Activated CD4-positive, alpha-beta T cell treated with anti-CD3 and anti-CD28 coated beads for 24 hours (primary cell): ENCODE data around the gene SEBOX.
A peak's percentile ranks its signal among the peaks of the same experiment; 100 is the strongest.

Experiments
- DNase-seq, 2 donors: peaks; one replicate each; pipeline ENCODE4 v3.0.0-alpha.2; 2020; ENCODE audit warnings: low read depth in 2 of 2

The SEBOX gene, protein sequence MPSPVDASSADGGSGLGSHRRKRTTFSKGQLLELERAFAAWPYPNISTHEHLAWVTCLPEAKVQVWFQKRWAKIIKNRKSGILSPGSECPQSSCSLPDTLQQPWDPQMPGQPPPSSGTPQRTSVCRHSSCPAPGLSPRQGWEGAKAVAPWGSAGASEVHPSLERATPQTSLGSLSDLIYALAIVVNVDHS

GRCh38 chr17:28364665-28365363 is at the start of gene SEBOX:
TSS of gene SEBOX (minus strand) at chr17:28365199. CDS start at chr17:28365151, 48 bp downstream.
- DNase-seq, result no peak

DNA sequence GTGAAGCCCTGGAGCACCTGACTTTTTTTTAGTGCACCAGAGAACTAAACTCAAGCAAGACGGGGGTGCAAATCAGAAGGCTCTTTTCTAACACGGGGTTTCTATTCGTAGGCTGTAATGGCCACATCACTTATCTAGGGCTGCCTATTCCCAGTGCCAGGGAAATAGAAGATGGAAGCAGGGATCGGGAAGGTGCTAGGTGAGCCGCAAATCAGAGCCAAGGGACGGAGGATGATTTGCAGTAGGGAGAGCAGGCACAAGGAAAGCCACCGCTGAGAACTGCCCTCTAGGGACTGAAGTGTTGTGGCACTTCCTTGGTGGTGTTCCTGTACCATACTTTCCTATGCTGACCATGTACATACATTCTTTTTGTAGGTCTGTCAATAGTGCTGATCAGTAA is 48.8 kb upstream of the SEBOX start:
- no peak for DNase-seq

- no peak for DNase-seq
Observed at GRCh38 chr17:28412099-28412498, 47.1 kb upstream of the SEBOX start.

DNA sequence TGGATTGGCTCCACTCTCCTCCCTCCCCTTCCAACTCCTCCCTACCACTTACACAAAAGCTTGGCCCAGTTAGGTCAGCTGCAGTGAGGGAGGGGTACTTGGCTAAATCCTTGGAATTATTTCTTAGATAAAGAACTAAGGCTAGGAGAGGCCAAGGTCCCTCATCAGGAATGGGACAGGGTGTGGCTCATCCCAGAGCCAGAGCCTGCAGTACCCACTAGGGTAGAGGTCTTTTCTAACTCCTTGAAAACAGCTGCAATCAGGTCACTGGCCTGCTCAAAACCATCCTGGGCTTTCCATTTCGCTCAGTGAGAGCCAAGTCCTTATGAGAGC is 42.9 kb upstream of the SEBOX start:
- DNase-seq, result no peak

GRCh38 chr17:28407130-28407973 is 42.4 kb upstream of the SEBOX start:
- no peak for DNase-seq

GRCh38 chr17:28406473-28406814 is 41.4 kb upstream of the SEBOX start:
- no peak for DNase-seq

- peak; percentile 54 to 66 for DNase-seq
Observed at GRCh38 chr17:28405632-28406472, 40.9 kb upstream of the SEBOX start, which contains the start of gene SLC46A1. TSS of gene SLC46A1 (minus strand) at chr17:28406212. CDS start at chr17:28406114, 98 bp downstream.

GRCh38 chr17:28404812-28405570 is 40.0 kb upstream of the SEBOX start:
- DNase-seq, result no peak

GRCh38 chr17:28404461-28404811 is 39.4 kb upstream of the SEBOX start:
- no peak for DNase-seq

DNA sequence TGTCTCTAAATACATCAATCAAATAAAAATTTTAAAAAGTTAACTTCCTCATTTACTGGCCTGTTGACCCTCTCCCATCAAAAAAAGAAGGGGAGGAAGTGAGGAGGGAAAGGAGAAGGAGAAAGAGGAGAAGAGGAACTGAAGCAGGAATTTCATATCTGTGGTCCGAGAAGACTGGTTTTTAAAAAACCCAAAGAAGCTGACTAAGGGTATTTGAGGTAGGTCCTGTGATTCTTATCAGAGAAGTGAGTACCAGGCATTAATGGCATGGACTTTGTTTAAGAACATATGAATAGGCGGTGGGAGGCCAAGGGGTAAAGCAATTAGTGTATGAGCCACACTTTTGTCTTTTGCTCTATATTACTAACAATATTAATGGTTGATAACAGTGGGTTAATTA is 39.0 kb upstream of the SEBOX start:
- DNase-seq, result no peak

- no peak for DNase-seq
Observed at GRCh38 chr17:28402844-28403243, 37.8 kb upstream of the SEBOX start.

DNA sequence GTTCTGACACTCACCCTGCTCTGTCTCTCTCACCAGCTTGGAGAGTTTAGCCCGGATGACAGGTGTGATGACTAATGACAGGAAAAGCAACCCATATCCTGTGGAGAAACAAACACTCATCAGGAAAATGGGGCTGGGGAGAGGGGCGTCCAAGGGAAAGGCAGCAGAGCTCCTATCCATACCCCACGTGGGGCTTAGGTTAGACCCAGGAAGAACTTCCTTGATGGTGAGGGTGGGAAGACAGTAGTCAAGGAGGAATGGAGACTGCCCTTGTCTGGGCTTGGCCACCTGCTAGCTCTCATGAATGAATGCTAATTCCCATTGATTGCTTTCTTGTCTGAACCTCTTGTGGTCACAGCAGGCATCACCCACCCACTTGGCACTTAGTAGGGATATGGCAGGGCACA is 37.2 kb upstream of the SEBOX start:
- no peak for DNase-seq

GRCh38 chr17:28399808-28400207 is 34.8 kb upstream of the SEBOX start:
- DNase-seq, result no peak

DNA sequence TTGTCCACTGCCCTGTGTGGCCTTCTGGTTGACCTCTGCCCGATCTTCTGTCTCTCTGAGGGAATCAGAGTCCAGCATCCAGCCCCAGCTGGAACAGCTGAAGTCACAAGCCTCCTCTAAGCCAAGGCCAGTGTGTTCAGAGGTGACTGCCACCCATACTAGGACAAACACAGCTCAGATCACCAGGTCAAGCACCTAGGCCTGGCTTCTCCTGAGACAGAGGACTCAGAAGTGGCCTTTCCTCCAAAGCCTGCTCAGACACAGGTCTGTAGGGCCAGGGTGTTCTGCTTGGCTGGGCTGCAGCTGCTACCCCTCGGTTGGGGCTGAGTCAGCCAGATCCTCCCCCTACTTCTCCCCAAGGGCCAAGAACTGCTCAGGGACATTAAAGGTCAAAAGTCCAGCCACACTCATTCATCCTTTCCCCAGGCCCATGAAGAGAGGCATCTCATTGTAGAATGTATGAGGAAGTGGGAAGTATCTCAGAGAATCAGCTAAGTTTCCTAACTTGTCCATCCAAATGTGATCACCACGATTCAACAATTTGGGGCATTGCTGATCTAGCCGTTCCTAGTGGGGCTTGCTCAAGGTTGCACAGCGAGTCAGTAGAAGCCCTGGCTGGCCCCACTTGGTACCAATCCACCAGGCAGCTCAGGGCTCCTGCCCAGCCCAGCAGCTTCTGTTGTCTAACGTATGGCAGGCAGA is 33.4 kb upstream of the SEBOX start:
- no peak for DNase-seq

GRCh38 chr17:28397687-28398279 is 32.8 kb upstream of the SEBOX start:
- no peak for DNase-seq

GRCh38 chr17:28397275-28397674 is 32.3 kb upstream of the SEBOX start:
- DNase-seq, result no peak

DNA sequence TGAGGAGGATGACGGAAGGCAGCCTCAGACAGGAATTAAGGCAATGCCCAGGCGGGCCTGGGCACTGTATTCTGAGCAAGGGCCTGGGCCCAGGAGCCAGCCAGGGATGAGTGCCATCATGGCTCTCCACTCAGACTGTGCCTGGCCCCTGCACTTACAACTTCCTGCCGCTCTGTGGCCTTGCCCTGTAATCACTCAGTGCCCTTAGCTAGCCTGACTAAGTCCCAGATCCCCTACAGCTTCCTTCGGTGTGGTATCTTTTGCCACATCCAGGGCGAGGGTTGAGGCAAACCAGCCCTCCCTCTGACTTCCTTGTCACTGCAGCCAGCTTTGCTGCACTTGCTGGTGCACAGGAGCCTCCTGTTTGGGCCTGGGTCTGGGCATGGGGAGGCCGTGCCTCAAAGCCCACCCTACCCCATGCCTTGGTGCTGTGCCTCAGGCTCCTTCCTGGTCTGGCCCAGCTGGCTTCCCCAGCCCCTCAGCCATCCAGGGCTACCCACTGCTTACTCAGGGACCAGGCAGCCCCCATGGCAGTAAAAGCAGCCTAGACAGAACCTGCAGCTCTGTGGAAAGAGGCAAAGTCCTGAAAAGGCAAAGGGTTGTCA is 31.7 kb upstream of the SEBOX start:
- DNase-seq, result no peak

GRCh38 chr17:28395968-28396367 is 31.0 kb upstream of the SEBOX start:
- DNase-seq, result no peak

GRCh38 chr17:28395426-28395825 is 30.4 kb upstream of the SEBOX start:
- DNase-seq, result no peak
